GM23248 (cell line): ENCODE measurements around the gene HARS1.
"Not testable (repeated sequence)": the region's sequence is repeated elsewhere in the genome, so short reads cannot be mapped to it uniquely, and the experiment has no call there.

ENCODE experiments used
- EZH2 ChIP-seq: fragments of 200-600 bp; sonication (generic); IDR thresholded peaks from 2 replicates; pipeline ENCODE4 v1.6.1; 2018; ENCODE audit warnings: antibody characterized with exemption, mild to moderate bottlenecking; ENCODE audit not compliant: insufficient read depth, poor library complexity, severe bottlenecking
- EZH2phosphoT487 ChIP-seq: fragments of 200-600 bp; sonication (generic); IDR thresholded peaks from 2 replicates; pipeline ENCODE4 v1.6.1; 2018; ENCODE audit warnings: antibody characterized with exemption, moderate library complexity, mild to moderate bottlenecking, low read depth; ENCODE audit not compliant: insufficient read depth

DNA sequence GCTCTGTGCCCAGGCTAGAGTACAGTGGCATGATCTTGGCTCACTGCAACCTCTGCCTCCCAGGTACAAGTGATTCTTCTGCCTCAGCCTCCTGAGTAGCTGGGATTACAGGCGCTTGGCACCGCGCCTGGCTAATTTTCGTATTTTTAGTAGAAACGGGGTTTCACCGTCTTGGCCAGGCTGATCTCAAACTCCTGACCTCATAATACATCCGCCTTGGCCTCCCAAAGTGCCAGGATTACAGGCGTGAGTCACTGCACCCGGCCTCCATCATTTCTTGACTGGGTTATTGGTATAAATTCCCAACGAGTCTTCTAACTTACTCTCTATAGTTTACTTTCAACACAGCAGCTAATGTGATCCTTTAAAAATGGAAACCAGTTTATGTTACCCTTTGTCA, 66.3 kb downstream of the HARS1 start:
- TF ChIP-seq EZH2phosphoT487, EZH2: not testable (repeated sequence)
